Measurements from ENCODE around the gene SH3TC1. TPM values are rescaled to one million over a fixed set of nuclear protein-coding genes. Genes with fewer than 3 reads are reported as not detected.

SH3TC1 gene
- total RNA-seq, 4 donors from 2014 or later: 15.0 to 78.6 (median 41.4) TPM

DNA sequence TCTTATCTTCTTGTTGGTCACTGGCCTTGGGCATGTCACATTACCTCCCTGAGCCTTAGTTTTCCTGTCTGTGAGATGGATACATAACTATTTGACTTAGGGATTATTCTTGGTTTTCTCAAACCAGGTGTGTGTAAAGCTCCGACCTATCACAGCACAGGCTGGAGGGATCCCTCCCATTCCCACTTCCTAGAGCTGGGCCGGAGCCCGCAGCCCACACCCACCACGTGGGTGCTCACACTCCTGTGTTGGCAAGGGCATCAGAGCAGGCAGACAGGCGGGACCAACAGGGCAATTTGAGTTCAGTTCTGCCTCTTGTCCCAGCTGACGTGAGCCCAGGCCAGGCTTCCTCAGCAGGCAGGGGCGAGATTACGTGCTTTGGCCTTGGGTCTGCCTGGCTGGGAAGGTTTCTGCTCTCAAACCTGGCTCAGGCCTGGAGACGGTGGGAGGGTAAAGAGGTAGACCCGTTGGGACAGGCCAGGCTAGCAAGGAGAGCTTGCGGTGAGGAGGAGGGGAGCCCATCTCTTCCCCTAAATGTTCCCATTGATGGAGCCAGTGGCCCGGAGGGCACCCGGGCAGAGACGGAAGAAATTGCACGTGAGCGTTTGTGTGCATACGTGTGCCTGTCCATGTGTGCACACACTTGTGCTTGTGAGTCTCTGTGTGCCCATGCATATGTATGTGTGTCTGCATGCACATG lies 734 bp upstream of the SH3TC1 start:
- peaks cover 6 to 26% (median 24%) of the 10 kb centered on the region in 4 donors for H3K4me1 ChIP-seq
- H3K27me3 ChIP-seq: no peaks in the 10 kb centered on the region
- H3K36me3 ChIP-seq: no peaks in the 10 kb centered on the region
- DNase-seq: peak; percentile 62
- H3K4me3 ChIP-seq: peak overlapping the region in 1 of 4 donors; percentile 52
- H3K27ac ChIP-seq: peak overlapping the region; percentile 76 to 87 (median 80)
- TF ChIP-seq, protein P1, sequence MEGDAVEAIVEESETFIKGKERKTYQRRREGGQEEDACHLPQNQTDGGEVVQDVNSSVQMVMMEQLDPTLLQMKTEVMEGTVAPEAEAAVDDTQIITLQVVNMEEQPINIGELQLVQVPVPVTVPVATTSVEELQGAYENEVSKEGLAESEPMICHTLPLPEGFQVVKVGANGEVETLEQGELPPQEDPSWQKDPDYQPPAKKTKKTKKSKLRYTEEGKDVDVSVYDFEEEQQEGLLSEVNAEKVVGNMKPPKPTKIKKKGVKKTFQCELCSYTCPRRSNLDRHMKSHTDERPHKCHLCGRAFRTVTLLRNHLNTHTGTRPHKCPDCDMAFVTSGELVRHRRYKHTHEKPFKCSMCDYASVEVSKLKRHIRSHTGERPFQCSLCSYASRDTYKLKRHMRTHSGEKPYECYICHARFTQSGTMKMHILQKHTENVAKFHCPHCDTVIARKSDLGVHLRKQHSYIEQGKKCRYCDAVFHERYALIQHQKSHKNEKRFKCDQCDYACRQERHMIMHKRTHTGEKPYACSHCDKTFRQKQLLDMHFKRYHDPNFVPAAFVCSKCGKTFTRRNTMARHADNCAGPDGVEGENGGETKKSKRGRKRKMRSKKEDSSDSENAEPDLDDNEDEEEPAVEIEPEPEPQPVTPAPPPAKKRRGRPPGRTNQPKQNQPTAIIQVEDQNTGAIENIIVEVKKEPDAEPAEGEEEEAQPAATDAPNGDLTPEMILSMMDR (IDR thresholded peaks at IDR 0.05): no peak
- no peak for TF ChIP-seq POLR2A (IDR thresholded peaks at IDR 0.05)
- in situ Hi-C loops (cut with MboI; ENCODE audit: low pct_ligation_motif_present in 1 of 4, low pct_unique_long_range_greater_than_20kb in 1 of 4, low sequenced_read_pairs in 3 of 4) (no loop called here), intact Hi-C loops (cut with DNase I; ENCODE audit: low total_unique reads) (no loop called here)
- no peaks in the 10 kb centered on the region for H3K9me3 ChIP-seq
- WGBS, 2 donors (ENCODE audit: low coverage in 1 of 2): 46% methylated on average over 17 of the region's 17 CpGs; no CpG with 5 or more reads in 1 of the 2 donors

- WGBS, 2 donors (ENCODE audit: low coverage in 1 of 2): 25% methylated on average over 24 of the region's 26 CpGs; no CpG with 5 or more reads in 1 of the 2 donors
- Histone ChIP-seq H3K36me3 (no peaks in the 10 kb centered on the region), H3K9me3 (no peaks in the 10 kb centered on the region), H3K4me1 (peaks cover 6 to 26% (median 24%) of the 10 kb centered on the region in 4 donors), H3K27me3 (no peaks in the 10 kb centered on the region), H3K27ac (peak overlapping the region; percentile 76 to 87 (median 80)), H3K4me3 (peak overlapping the region; percentile 13 to 52 (median 32))
- peak; percentile 42 for DNase-seq
- intact Hi-C loops (cut with DNase I; ENCODE audit: low total_unique reads) (no loop called here), in situ Hi-C loops (cut with MboI; ENCODE audit: low pct_ligation_motif_present in 1 of 4, low pct_unique_long_range_greater_than_20kb in 1 of 4, low sequenced_read_pairs in 3 of 4) (no loop called here)
- TF ChIP-seq POLR2AphosphoS5 (IDR thresholded peaks at IDR 0.05): no peak
- no peak for TF ChIP-seq EP300 (IDR thresholded peaks at IDR 0.05; ENCODE audit: low read depth)
- TF ChIP-seq, protein P1 (IDR thresholded peaks at IDR 0.05): no peak
- TF ChIP-seq POLR2A (IDR thresholded peaks at IDR 0.05): no peak
Measured at GRCh38 chr4:8199594-8200301, 658 bp downstream of the SH3TC1 start.

DNA sequence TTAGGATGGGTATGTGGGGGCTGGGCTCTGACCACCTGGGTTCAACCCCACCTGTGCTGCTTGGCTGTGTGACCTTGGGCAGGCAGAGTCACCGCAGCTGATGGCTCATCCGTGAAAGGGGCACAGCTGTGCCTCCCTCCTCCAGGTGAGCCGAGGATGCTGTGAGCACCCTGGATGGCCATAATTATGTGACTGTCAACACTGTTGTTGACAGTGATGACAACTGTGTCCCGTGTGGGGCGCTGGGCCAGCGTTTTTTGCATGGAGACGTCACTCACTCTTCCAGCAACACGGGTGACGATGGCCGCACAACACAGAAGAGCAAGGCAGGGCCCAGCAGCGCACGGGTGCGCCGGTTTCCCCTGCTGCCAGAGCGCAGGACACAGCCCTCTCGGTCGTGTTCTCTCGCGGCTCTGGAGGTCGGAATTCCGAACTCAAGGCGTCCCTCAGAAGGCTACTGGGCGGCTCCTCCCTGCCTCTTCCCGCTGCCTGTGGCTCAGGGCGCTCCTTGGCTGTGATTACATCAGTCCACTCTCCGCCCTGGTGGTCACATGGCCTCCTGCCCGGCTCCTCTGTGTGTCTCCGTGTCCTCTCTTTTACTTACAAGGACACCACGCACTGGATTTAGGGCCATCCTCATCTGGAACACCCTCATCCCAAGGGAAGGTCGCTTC lies 1.3 kb downstream of the SH3TC1 start:
- H3K36me3 ChIP-seq: no peaks in the 10 kb centered on the region
- no peak for TF ChIP-seq EP300 (IDR thresholded peaks at IDR 0.05; ENCODE audit: low read depth)
- TF ChIP-seq POLR2A (IDR thresholded peaks at IDR 0.05): peak; percentile 43
- peak in 2 of 3 donors; percentile 39 to 42 for TF ChIP-seq POLR2AphosphoS5 (IDR thresholded peaks at IDR 0.05)
- in situ Hi-C loops (cut with MboI; ENCODE audit: low pct_ligation_motif_present in 1 of 4, low pct_unique_long_range_greater_than_20kb in 1 of 4, low sequenced_read_pairs in 3 of 4) (no loop called here), intact Hi-C loops (cut with DNase I; ENCODE audit: low total_unique reads) (no loop called here)
- H3K9me3 ChIP-seq: no peaks in the 10 kb centered on the region
- no peaks in the 10 kb centered on the region for H3K27me3 ChIP-seq
- H3K4me3 ChIP-seq: peak overlapping the region in 3 of 4 donors; percentile 21 to 52 (median 42)
- WGBS, 2 donors (ENCODE audit: low coverage in 1 of 2): 70% methylated on average over 30 of the region's 30 CpGs; no CpG with 5 or more reads in 1 of the 2 donors
- H3K27ac ChIP-seq: peak overlapping the region; percentile 76 to 87 (median 80)
- peaks cover 6 to 26% (median 24%) of the 10 kb centered on the region in 4 donors for H3K4me1 ChIP-seq
- peak; percentile 50 for DNase-seq

GRCh38 chr4:8201321-8201781 lies 2.3 kb downstream of the SH3TC1 start:
- peak; percentile 42 for DNase-seq
- intact Hi-C loops (cut with DNase I; ENCODE audit: low total_unique reads) (no loop called here), in situ Hi-C loops (cut with MboI; ENCODE audit: low pct_ligation_motif_present in 1 of 4, low pct_unique_long_range_greater_than_20kb in 1 of 4, low sequenced_read_pairs in 3 of 4) (no loop called here)
- Histone ChIP-seq H3K36me3 (no peaks in the 10 kb centered on the region), H3K4me3 (peak overlapping the region in 2 of 4 donors; percentile 5 to 52), H3K27me3 (no peaks in the 10 kb centered on the region), H3K27ac (peak overlapping the region in 3 of 4 donors; percentile 19 to 85 (median 34)), H3K4me1 (peaks cover 6 to 31% (median 28%) of the 10 kb centered on the region in 4 donors), H3K9me3 (no peaks in the 10 kb centered on the region)
- WGBS, 2 donors (ENCODE audit: low coverage in 1 of 2): 39% methylated on average over 9 of the region's 9 CpGs; no CpG with 5 or more reads in 1 of the 2 donors
- no peak for TF ChIP-seq POLR2AphosphoS5 (IDR thresholded peaks at IDR 0.05)
- TF ChIP-seq EP300 (IDR thresholded peaks at IDR 0.05; ENCODE audit: low read depth): no peak
- no peak for TF ChIP-seq POLR2A (IDR thresholded peaks at IDR 0.05)
- TF ChIP-seq, protein P1 (IDR thresholded peaks at IDR 0.05): no peak

Data from transverse colon (tissue), 4 donors.